HG02884 (cell line): Measurements from ENCODE around the gene TAAR6.
A peak's percentile ranks its signal among the peaks of the same experiment; 100 is the strongest.
"Not testable (repeated sequence)": the region's sequence is repeated elsewhere in the genome, so short reads cannot be mapped to it uniquely, and the experiment has no call there.

Experiments used
- ATAC-seq: cut with Tn5 transposase; IDR thresholded peaks from one replicate; pipeline ENCODE4 v1.9.1; 2021; ENCODE audit warnings: mild to moderate bottlenecking, moderate library complexity; ENCODE audit not compliant: unreplicated experiment

Gene TAAR6, protein sequence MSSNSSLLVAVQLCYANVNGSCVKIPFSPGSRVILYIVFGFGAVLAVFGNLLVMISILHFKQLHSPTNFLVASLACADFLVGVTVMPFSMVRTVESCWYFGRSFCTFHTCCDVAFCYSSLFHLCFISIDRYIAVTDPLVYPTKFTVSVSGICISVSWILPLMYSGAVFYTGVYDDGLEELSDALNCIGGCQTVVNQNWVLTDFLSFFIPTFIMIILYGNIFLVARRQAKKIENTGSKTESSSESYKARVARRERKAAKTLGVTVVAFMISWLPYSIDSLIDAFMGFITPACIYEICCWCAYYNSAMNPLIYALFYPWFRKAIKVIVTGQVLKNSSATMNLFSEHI

DNA sequence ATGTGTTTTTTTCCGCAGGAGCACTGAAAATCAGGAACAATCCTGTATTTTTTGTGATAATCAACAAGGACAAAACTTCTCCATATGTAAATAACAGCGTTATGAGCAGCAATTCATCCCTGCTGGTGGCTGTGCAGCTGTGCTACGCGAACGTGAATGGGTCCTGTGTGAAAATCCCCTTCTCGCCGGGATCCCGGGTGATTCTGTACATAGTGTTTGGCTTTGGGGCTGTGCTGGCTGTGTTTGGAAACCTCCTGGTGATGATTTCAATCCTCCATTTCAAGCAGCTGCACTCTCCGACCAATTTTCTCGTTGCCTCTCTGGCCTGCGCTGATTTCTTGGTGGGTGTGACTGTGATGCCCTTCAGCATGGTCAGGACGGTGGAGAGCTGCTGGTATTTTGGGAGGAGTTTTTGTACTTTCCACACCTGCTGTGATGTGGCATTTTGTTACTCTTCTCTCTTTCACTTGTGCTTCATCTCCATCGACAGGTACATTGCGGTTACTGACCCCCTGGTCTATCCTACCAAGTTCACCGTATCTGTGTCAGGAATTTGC lies at the start of gene TAAR6:
TSS of gene TAAR6 (plus strand) at position 102 of the 557 bp plus-strand sequence. CDS start at position 102, 0 bp downstream.
- no peak for ATAC-seq

DNA sequence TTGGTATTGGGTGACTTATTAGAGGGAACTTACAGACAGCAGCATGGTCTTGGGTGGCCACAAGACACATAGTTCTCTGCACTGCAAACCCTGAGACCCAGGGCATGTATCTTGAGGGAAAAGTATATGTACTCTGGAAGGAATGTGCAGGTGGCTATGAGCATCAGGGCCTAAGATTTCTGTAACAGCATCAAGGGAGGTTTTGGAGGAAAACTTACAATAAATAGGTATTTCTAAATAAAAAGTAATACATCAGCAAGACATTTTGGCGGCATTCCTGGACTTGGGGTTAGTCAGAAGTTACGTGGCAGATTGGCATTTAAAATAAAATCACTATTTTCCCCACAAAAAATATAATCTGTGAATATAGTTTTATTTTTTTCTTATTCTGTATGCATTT lies 49.2 kb upstream of the TAAR6 start:
- no peak for ATAC-seq

DNA sequence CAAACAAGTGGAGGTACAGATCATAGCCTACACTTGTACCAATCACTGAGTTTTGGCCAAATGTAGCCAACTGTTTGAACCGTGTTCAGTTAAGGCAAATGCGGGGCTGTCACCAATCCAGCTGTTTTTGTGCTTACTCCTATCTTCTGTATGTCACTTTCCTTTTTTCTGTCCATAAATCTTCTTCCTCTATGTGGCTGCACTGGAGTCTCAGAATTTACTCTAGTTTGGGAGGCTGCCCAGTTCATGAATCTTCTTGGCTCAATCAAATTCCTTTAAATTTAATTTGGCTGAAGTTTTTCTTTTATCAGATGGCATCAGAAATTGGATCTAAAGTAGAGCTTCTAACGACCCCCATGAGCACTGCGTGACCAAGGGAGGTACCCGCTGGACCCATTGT lies 45.5 kb upstream of the TAAR6 start:
- ATAC-seq = no peak

DNA sequence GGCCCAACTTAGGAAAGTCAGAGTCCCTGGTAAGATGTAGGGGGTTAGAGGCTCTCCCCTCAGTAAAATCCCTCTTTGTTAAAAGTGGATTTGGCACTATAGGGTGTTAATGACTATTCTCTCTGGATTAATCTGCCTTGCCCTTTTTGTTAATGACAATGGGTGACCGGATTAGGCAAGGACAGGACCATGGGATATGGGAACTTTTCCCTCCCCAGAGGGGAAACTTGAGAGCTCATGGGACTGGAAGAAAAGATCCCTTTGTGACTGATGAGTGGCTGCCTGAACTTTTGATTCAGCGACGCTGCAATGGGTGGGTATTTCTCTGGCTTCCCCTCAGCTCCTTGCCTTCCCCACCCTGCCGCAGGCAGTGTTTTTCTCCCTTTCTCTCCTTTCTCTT lies 44.3 kb upstream of the TAAR6 start:
- ATAC-seq = no peak

DNA sequence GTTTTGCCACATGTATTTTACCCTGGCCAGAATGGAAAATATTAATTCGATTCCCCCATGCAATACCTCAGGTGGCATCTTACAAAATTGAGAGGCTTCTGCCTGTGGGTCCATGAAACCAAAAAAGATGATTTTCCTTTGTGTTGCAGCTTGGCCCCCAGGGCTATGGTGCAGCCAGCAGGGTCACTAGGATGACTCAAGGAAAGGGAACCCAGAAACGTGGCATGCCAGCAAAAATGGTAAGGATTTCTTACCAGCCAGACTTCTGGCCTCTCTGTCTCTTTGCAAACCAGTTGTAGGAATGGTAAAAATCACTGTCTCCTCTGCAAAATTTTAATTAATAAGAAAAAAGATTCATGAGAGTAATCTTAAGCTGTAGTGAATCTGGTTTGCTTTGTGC lies 43.7 kb upstream of the TAAR6 start:
- ATAC-seq = no peak

DNA sequence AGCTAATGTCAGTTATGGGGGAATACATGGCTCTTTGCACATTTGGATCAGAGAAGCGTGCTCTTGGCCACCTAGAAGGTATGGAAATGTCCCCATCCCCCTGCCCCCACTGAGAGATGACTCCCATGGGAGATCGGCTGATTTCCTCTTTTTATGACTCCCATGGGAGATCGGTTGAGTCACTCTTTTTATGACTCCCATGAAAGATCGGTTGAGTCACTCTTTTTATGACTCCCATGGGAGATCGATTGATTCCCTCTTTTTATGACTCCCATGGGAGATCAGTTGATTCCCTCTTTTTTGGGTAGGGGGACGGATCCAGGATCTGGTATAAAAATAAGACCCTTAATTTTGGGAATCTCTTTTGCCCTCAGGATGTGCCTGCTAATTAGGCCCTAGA lies 42.3 kb upstream of the TAAR6 start:
- no peak for ATAC-seq

DNA sequence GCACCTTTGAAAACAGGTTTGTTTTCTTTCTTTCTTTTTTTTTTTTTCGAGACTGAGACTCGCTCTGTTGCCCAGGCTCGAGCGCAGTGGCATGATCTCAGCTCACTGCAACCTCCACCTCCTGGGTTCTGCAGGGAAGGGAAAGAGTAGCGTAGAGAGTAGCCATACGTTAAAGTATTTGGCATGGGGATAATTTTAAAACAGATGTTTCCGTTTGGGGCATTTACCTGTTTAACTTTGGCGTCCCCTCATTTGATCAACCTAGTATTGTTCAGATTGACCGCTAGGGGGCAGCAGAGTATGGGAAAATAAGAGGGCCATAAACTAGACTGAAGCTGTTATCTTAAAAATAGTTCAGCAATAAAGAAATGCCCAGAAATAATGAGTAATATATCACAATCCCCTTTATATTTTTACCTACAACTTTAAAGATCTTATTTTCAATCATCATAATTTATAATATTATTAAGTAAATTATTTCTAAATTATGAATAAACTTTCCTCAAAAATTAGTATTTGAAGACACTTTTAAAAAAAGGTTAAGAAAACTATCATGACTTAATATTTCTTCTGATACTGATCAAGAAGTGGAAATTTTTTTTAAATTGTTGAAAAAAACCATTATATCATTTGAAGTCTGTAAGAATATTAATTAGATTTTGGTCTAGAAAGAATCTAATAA lies 39.7 kb upstream of the TAAR6 start:
- peak; percentile 84 for ATAC-seq

DNA sequence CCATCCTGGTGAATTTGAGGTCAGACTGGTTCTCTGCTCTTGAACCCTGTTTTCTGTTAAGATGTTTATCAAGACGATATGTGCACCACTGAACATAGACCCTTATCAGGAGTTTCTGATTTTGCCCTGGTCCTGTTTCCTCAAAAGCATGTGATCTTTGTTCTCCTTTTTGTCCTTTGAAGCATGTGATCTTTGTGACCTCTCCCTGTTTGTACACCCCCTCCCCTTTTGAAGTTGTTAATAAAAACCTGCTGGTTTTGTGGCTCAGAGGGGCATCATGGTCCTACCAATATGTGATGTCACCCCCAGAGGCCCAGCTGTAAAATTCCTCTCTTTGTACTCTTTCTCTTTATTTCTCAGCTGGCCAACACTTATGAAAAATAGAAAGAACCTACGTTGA lies 35.6 kb upstream of the TAAR6 start:
- ATAC-seq = not testable (repeated sequence)

DNA sequence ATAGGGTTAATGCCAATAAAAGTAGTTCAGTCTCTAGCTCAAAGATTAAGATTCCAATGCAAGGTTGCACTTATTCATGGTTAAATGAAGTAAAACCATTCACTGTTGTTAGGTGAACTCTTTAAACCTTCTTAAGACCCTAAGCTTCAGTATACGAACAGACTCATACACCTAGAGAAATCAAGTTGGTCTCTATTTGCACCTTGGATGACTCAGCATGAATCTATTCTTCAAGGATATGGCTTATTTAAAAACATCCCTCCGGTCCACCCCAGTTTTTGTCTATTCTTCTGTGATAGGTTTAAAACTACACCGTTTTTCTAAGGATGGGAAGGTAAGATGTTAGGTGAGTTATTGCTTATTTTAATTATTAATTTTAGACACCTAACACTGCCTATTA lies 33.0 kb upstream of the TAAR6 start:
- ATAC-seq = no peak

DNA sequence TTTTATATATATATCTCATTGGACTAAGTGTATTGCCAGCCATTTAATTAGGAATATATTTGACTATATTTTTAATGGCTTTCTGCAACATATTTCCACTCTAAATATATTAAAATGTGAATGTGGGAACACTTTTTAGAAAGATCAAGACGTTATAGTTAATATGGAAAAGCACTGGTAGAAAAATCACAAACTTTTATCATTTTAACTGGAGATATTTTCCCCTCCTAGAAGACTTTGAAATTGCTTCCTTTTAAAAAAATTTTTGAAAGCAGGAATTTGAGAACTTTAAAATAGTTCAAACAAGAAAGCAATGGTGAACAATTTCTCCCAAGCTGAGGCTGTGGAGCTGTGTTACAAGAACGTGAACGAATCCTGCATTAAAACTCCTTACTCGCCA lies 32.1 kb upstream of the TAAR6 start, which contains the start of gene TAAR9:
TSS of gene TAAR9 (plus strand) at position 301 of the 400 bp plus-strand sequence. CDS start at position 314, 13 bp downstream.
- ATAC-seq = no peak

DNA sequence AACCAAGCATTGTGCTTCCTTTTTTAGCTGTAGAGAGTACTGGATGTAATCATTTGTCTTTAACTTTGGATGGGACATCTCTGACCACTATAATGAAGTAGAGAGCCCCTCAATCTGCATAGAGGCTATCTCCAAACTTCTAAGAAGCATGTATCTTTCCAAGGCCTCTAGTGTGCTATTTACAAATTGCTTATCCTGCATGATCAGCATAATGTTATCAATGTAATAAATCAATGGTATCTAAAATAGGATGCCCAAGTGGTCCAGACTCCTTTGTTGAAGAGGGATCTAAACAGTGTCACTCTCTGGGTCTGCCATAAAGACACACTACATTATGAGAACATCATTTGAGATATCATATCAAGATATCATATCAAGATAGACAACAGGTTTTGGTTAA lies 25.3 kb upstream of the TAAR6 start:
- ATAC-seq = no peak

DNA sequence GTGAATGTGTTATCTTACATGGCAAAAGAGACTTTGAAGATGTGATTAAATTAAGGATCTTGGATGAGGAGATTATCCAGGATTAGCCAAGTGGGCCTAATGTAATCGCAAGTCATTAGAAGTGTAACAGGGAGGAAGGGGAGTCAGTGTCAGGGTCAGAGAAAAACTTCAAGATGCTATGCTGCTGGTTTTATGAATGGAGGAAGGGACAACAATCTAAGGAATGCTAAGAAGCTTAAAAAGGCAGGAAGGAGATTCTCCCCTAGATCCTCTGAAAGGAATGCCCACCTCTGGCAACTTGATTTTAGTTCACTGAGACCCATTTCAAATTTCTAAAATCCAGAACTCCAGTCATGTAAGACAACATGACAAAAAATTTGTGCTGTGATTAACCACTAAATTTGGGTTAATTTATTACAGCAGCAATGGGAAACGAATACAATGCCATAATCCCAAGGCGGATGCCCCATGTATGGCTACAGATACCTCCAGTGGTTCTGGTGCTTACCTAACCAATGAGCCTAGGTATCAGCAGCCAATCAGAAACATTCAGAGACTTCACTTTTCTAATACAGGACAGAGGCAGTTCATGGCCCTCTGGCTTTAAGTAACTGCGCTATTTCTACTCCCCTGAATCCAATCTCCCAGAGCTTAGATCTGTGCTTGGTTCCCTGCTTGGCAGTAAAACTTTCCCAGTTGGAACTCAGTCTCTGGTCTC lies 21.2 kb upstream of the TAAR6 start:
- ATAC-seq = no peak

DNA sequence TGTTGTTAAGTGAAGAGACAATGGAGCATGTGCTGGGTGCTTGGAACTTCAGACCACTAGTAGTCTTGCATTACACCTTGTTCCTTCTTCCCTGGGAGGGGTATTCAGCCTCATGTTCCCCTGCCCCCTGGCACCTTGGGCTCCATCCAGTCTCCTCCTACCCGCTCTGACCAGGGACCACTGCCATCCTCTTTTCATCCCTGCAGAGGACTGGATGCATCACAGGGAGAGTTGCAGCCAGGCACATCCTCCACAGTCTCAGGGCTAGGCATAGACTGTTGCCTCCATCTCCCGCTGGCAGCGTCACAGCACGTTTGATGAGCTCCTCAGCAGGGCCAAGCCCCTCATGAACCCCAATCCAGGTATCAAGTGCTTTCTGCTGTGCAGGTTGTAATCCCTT lies 18.9 kb upstream of the TAAR6 start:
- no peak for ATAC-seq

DNA sequence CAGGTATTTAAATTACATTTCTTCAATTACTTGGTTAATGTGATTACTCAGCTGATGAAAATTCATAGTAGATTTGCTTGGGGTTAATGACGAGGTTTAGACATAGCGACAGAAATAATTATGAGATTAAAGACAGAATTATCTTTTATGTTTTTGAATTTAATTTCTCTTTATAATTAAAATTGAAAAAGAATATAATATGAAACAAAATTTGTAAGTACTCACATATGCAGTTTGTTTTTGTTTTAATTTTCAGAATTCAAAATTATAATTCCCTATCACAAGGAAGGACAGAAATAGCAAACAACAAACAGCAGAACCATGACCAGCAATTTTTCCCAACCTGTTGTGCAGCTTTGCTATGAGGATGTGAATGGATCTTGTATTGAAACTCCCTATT lies 17.8 kb upstream of the TAAR6 start, which contains the start of gene TAAR8:
TSS of gene TAAR8 (plus strand) at position 301 of the 400 bp plus-strand sequence. CDS start at position 322, 21 bp downstream.
- no peak for ATAC-seq

DNA sequence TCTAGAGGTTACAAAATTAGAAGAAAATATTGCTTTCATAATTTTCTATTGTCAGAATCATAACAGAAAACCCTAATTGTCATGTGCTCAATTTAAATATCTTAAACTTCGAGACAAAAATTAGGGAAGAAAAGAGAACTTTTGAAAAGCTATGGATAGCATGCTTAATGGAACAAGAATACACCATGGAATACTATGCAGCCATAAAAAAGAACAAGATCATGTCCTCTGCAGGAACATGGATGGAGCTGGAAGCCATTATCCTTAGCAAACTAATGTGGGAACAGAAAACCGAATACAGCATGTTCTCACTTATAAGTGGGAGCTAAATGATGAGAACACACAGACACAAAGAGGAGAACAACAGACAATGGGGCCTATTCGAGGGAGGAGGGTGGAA lies 10.0 kb upstream of the TAAR6 start:
- not testable (repeated sequence) for ATAC-seq

DNA sequence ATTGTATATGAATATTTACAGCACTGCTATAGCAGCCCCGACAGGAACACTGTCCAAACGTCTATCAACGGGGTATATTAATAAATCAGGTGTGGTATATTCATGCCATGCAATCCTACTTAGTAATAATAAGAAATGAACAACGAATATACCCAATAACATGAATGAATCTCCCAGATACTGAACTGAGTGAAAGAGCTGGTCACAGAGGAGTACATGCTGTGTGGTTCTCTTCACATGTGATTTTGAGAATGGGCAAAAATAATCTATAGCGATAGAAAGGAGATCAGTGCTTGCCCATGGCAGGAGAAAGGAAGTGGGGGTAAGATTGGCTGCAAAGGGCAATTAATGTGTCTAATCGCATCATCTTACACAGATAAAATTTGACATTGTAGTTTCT lies 3.7 kb upstream of the TAAR6 start:
- no peak for ATAC-seq

DNA sequence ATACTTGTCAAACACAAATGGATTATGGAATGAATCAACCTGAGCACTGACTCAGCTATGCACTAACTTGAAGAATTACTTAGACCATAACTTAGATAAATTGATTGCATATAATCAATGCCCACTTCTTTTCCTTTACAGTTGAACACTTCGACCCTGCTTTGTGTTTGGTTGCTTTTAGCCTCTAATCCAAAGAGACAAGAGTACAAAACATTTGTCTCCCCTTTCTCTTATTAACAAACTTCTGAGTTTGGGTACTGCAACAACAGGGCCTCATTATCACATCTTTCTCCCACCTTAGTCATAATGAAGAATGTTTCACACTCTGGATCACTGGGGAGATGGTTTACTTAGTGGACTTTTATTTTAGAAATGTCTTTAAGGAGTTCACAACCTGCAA lies 2.6 kb upstream of the TAAR6 start:
- ATAC-seq = no peak

DNA sequence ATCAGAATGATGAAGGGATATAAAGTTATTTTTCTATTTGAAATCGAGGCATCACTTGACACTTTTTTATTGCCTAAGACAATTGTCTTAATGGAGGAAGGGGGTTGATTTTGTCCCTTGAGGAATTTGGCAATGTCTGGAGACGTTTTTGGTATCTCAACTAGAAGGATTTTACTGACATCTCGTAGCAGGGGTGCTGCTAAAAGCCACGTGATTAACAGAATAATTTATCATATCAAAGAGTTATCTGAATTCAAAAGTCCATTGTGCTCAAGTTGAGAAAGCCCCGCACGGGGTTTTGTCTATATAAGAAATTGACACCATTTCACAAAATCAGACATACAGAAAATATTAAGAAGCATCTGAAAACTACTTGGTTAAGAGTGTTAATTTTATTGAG lies 1.5 kb upstream of the TAAR6 start:
- ATAC-seq = no peak

DNA sequence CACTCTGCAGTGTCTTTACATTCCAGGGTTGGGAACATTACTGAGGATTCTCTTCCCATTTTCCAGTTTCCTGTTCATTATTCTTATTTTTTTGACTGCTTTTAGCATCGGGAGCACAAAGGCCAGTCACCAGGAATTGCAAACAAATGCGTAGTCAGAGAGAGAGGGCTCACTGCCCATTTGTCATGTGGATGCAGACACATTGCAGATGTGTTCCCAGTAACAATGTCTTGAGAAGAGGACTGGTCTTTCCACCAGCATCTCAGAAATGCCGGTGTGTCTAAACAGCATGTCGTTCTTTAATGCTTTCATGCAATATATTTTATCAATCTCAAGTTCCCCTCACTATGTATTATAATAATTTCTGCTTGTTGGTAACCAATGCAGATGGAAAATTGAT lies 952 bp upstream of the TAAR6 start:
- no peak for ATAC-seq

DNA sequence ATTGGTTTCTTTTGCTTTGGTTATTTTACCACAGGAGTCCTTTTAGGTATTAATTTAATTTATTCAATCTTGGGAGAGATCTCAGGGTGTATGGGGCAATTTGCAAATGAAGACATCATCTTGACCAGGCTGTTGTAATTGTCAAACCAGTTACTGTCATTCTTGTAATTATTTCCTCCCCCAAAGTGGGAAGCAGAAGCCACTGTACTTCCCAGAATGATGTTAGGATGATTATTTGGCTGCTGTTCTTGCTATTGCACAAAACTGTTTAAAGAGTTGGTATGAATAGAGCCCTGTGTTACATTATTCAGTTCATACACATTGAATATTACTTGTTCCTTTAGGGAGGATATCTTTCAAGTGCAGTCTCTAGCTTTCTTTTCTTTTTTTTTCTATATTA lies 1.7 kb downstream of the TAAR6 start:
- ATAC-seq = no peak

DNA sequence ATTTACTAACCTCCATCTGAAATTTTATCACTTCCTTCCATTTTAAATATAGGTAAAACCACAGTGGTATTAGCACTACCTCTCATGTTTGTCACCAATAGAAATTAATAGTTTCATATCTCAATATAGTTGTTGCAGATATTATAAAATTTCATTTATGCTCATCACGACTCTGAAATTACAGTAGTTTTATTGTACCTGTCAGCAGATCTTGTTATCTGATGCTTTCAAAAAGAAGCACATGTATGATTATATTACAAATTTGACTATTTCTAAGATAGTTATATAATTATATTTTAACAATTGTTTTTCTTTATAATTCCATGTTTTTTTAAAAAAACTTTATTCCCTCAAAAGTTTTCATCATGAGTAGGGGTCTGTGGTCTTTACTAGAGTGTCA lies 14.6 kb downstream of the TAAR6 start:
- no peak for ATAC-seq
